ENCODE data around the gene SNRNP200. TPM values are rescaled to one million over a fixed set of nuclear protein-coding genes. Genes with fewer than 3 reads are reported as not detected.

SNRNP200 gene
- total and polyA plus RNA-seq, 2 experiments from 2014 or later: 85.3 to 96.4 TPM

DNA sequence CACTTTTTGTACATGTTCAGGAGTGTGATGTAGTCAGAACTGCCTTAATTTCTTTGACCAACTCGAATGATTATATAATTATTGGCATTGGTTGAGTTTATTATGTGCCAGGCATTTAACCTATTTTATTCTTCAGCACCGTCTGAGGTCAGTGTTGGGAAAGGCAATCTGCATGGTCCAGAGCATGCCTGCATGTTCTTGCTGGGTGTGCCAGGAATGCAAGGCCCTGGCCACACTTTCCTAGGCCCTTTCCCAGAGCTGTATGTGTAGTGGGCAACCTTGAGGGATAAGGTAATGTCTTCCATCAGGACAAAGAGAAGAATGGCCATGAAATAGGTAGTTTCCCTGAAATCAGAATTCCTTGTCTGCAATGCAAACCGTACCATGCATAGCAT, 9.7 kb upstream of the SNRNP200 start:
- no peak overlapping the region for H3K27ac ChIP-seq

DNA sequence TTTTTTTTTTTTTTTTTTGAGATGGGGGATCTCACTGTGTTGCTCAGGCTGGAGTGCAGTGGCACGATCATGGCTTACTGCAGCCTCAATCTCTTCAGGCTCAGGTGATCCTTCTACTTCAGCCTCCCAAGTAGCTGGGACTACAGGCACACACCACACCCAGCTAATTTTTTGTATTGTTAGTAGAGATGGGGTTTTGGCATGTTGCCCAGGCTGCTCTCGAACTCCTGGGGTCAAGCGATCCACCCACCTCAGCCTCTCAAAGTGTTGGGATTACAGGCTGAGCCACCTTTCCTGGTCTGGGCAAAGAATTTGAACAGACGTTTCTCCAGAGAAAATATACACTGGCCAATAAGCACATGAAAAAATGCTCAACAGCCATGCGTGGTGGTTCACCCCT, 2.9 kb upstream of the SNRNP200 start:
- TF ChIP-seq CTCF (IDR thresholded peaks at IDR 0.05; ENCODE audit: low read depth, low read length): no peak
- no peak for DNase-seq (ENCODE audit: low read depth in 1 of 2, low spot score in 1 of 2)
- no peak overlapping the region for H3K4me3 ChIP-seq
- peaks cover 4% of the 10 kb centered on the region for H3K4me1 ChIP-seq (ENCODE audit: low read depth)
- H3K36me3 ChIP-seq: peaks cover 1% of the 10 kb centered on the region
- no peaks in the 10 kb centered on the region for H3K9me3 ChIP-seq (ENCODE audit: low read depth)
- H3K27ac ChIP-seq: no peak overlapping the region
- no peaks in the 10 kb centered on the region for H3K27me3 ChIP-seq

More for the DNA sequence above, 9.7 kb upstream of the SNRNP200 start:
- Histone ChIP-seq H3K4me3 (no peak overlapping the region), H3K27me3 (peaks cover 40% of the 10 kb centered on the region), H3K9me3 (ENCODE audit: low read depth) (no peaks in the 10 kb centered on the region), H3K36me3 (no peaks in the 10 kb centered on the region), H3K4me1 (ENCODE audit: low read depth) (no peaks in the 10 kb centered on the region)
- TF ChIP-seq CTCF (IDR thresholded peaks at IDR 0.05; ENCODE audit: low read depth, low read length): no peak
- no peak for DNase-seq (ENCODE audit: low read depth in 1 of 2, low spot score in 1 of 2)

DNA sequence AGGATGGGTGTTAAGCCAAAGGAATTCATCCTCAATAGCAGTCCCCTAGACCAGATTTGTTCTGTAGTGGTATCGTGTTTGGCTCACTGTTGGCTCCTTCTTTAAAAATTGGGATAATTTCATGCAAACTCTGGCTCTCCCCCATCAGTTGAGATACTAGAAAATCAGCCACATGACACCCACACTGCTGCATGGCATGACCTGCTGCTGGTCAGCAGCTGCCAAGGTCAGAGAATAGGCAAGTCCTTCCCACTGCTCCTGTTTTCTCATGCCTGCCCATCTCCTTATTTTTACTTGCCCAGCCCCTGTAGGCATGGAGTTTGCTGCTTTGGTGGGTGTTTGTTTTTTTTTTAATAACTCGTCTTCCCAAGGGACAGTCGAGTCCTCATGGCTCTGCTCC, 1.0 kb upstream of the SNRNP200 start:
- Histone ChIP-seq H3K27ac (no peak overlapping the region), H3K36me3 (peaks cover 20% of the 10 kb centered on the region), H3K4me1 (ENCODE audit: low read depth) (peaks cover 4% of the 10 kb centered on the region), H3K4me3 (peak overlapping the region; percentile 88), H3K9me3 (ENCODE audit: low read depth) (no peaks in the 10 kb centered on the region), H3K27me3 (no peaks in the 10 kb centered on the region)
- no peak for DNase-seq (ENCODE audit: low read depth in 1 of 2, low spot score in 1 of 2)
- no peak for TF ChIP-seq CTCF (IDR thresholded peaks at IDR 0.05; ENCODE audit: low read depth, low read length)

GRCh38 chr2:96305979-96306308, 598 bp upstream of the SNRNP200 start:
- H3K4me1 ChIP-seq (ENCODE audit: low read depth): peaks cover 4% of the 10 kb centered on the region
- H3K9me3 ChIP-seq (ENCODE audit: low read depth): no peaks in the 10 kb centered on the region
- no peak for DNase-seq (ENCODE audit: low read depth in 1 of 2, low spot score in 1 of 2)
- H3K4me3 ChIP-seq: peak overlapping the region; percentile 88
- TF ChIP-seq CTCF (IDR thresholded peaks at IDR 0.05; ENCODE audit: low read depth, low read length): no peak
- peaks cover 24% of the 10 kb centered on the region for H3K36me3 ChIP-seq
- no peaks in the 10 kb centered on the region for H3K27me3 ChIP-seq
- H3K27ac ChIP-seq: peak overlapping the region; percentile 6

- no peak for TF ChIP-seq CTCF (IDR thresholded peaks at IDR 0.05; ENCODE audit: low read depth, low read length)
- peaks cover 4% of the 10 kb centered on the region for H3K4me1 ChIP-seq (ENCODE audit: low read depth)
- no peaks in the 10 kb centered on the region for H3K9me3 ChIP-seq (ENCODE audit: low read depth)
- H3K36me3 ChIP-seq: peaks cover 36% of the 10 kb centered on the region
- no peak overlapping the region for H3K27ac ChIP-seq
- DNase-seq (ENCODE audit: low read depth in 1 of 2, low spot score in 1 of 2): no peak
- peak overlapping the region; percentile 88 for H3K4me3 ChIP-seq
- H3K27me3 ChIP-seq: no peaks in the 10 kb centered on the region
Measured at GRCh38 chr2:96304606-96305005, 740 bp downstream of the SNRNP200 start.

DNA sequence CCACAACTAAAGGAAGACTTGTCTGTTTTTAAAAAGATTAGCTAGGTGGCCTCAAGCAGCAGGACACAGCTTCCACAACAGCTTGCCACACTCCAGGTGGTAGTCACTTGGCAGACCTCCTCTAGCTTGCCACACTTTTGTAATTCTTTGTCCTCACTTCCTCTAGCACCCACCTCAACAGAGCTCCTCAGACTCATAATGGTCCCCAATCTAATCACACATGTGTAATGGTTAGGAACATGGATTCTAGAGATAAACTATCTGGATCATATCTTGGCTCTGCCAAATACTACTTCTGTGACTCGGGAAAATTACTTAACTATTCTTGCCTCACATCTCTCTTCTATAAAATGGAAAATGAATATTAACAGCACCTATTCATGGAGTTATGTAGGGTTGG, 3.5 kb downstream of the SNRNP200 start:
- Histone ChIP-seq H3K36me3 (peaks cover 63% of the 10 kb centered on the region), H3K4me3 (no peak overlapping the region), H3K4me1 (ENCODE audit: low read depth) (peaks cover 4% of the 10 kb centered on the region), H3K27ac (no peak overlapping the region), H3K9me3 (ENCODE audit: low read depth) (no peaks in the 10 kb centered on the region), H3K27me3 (no peaks in the 10 kb centered on the region)
- no peak for TF ChIP-seq CTCF (IDR thresholded peaks at IDR 0.05; ENCODE audit: low read depth, low read length)
- DNase-seq (ENCODE audit: low read depth in 1 of 2, low spot score in 1 of 2): no peak

Measured in cardiac muscle cell (in vitro differentiated cells and primary cell).